SK-N-MC (cell line): ENCODE measurements around the gene EIF3J.

Source experiments
- EZH2 ChIP-seq: fragments of 200-600 bp; sonication (generic); IDR thresholded peaks from one replicate; pipeline ENCODE4 v1.6.1; 2017; ENCODE audit warnings: antibody characterized with exemption
- FOXP2 ChIP-seq: optimal IDR thresholded peaks from 2 replicates; pipeline ENCODE3; 2011; ENCODE audit warnings: mild to moderate bottlenecking, moderate library complexity; ENCODE audit not compliant: insufficient read depth; ENCODE audit errors: extremely low read length, control extremely low read depth
- POLR2AphosphoS5 ChIP-seq: IDR thresholded peaks from 2 replicates; pipeline ENCODE4 v1.6.1; 2012; ENCODE audit warnings: mild to moderate bottlenecking, low read depth, low read length, borderline replicate concordance

GRCh38 chr15:44532689-44533088 is 4.3 kb upstream of the EIF3J start:
- TF ChIP-seq EZH2: no peak
- TF ChIP-seq POLR2AphosphoS5: no peak
- TF ChIP-seq FOXP2: no peak
